GM12878 (cell line): Measurements from ENCODE around the gene TRAF3. TPM values are rescaled to one million over a fixed set of nuclear protein-coding genes. Genes with fewer than 3 reads are reported as not detected.

Source experiments
- ATAC-seq: fragments of 200-7000 bp; cut with Tn5 transposase; 3 replicates; pipeline ENCODE4 v1.9.1; 2020; ENCODE audit warnings: mild to moderate bottlenecking, moderate library complexity
- BruUV-seq: library from RNA; stranded (reverse); fragments of 400-500 nt; replicated peaks from 2 replicates; lab custom pipeline; 2021; lab: Mats Ljungman, UMichigan
- CTCF ChIA-PET: fragments of 300-600 bp; sonication (Branson Sonifier 250); formaldehyde crosslinking; extraction: SDS; loops from one replicate; lab custom pipeline; 2021; ENCODE audit warnings: inconsistent platforms; lab: Yijun Ruan, JAX
- POLR2A ChIA-PET: fragments of 350-600 bp; formaldehyde crosslinking; extraction: SDS; loops from one replicate; lab custom pipeline; 2021; ENCODE audit warnings: inconsistent platforms; lab: Charles Lee
- RAD21 ChIA-PET: fragments of 300-600 bp; sonication (Branson Sonifier 250); formaldehyde crosslinking; loops from one replicate; lab custom pipeline; 2023; ENCODE audit warnings: antibody characterized with exemption; ENCODE audit not compliant: unreplicated experiment; lab: Charles Lee
- SMC1A ChIA-PET: fragments of 300-600 bp; sonication (Branson Sonifier 250); formaldehyde crosslinking; loops from one replicate; lab custom pipeline; 2023; ENCODE audit not compliant: unreplicated experiment, uncharacterized antibody; lab: Charles Lee
- DNase-seq: peaks from one replicate; pipeline ENCODE4 v3.0.0-alpha.2; 2011; ENCODE audit warnings: low read depth, low spot score
- FAIRE-seq: peaks from 3 replicates; lab custom pipeline; 2011; peaks lifted over from hg19 to GRCh38; lab: Jason Lieb, UNC
- H2AFZ ChIP-seq: 2 replicates; pipeline ENCODE4 v1.6.0; 2011; ENCODE audit warnings: low read depth, low read length, control low read depth; ENCODE audit not compliant: control insufficient read depth
- H3K27ac ChIP-seq: 2 replicates; pipeline ENCODE4 v1.5.1; 2011; ENCODE audit warnings: control low read depth; ENCODE audit not compliant: control insufficient read depth, insufficient read depth
- H3K27me3 ChIP-seq, 2 experiments: replicated peaks in 1 of 2; 2 replicates each; pipeline versions ENCODE4 v1.6.0 to v1.6.1; 2011; ENCODE audit warnings: low read length in 1 of 2; ENCODE audit not compliant: control insufficient read depth in 2 of 2, insufficient read depth in 2 of 2
- H3K36me3 ChIP-seq, 2 experiments: 2 replicates each; pipeline ENCODE4 v1.5.1; 2011; ENCODE audit warnings: low read length in 1 of 2; ENCODE audit not compliant: control insufficient read depth in 2 of 2, insufficient read depth in 2 of 2
- H3K4me1 ChIP-seq: 2 replicates; pipeline ENCODE4 v1.6.1; 2011; ENCODE audit warnings: mild to moderate bottlenecking, low read length, moderate library complexity, mixed read lengths; ENCODE audit not compliant: control insufficient read depth, insufficient read depth
- H3K4me2 ChIP-seq: 2 replicates; pipeline ENCODE4 v1.6.0; 2011; ENCODE audit warnings: control low read depth; ENCODE audit not compliant: control insufficient read depth, insufficient read depth
- H3K4me3 ChIP-seq: fragments of 200-600 bp; sonication (generic); 2 replicates; pipeline ENCODE4 v1.5.1; 2016
- H3K79me2 ChIP-seq: 2 replicates; pipeline ENCODE4 v1.6.0; 2011; ENCODE audit warnings: low read length; ENCODE audit not compliant: control insufficient read depth, insufficient read depth
- H3K9ac ChIP-seq: 2 replicates; pipeline ENCODE4 v1.8.0; 2011; ENCODE audit warnings: low read length, control low read depth, mixed read lengths; ENCODE audit not compliant: control insufficient read depth, insufficient read depth
- H3K9me3 ChIP-seq: replicated peaks from 3 replicates; pipeline ENCODE4 v1.5.1; 2011; ENCODE audit warnings: mild to moderate bottlenecking, low read length; ENCODE audit not compliant: control insufficient read depth, insufficient read depth
- H4K20me1 ChIP-seq: 2 replicates; pipeline ENCODE4 v1.6.0; 2011; ENCODE audit not compliant: control insufficient read depth, insufficient read depth
- FOS ChIP-seq: IDR thresholded peaks from 3 replicates; pipeline ENCODE4 v1.6.1; 2011; ENCODE audit warnings: borderline replicate concordance; ENCODE audit not compliant: insufficient read length; ENCODE audit errors: extremely low read depth
- LARP7 ChIP-seq: fragments of 450-650 bp; IDR thresholded peaks from 2 replicates; pipeline ENCODE4 v1.6.1; 2017; ENCODE audit warnings: mild to moderate bottlenecking
- POLR2AphosphoS5 ChIP-seq: IDR thresholded peaks from 2 replicates; pipeline ENCODE4 v1.6.1; 2011; ENCODE audit warnings: mild to moderate bottlenecking, low read length, inconsistent platforms
- RUNX3 ChIP-seq: IDR thresholded peaks from 2 replicates; pipeline ENCODE4 v1.6.1; 2012; ENCODE audit warnings: low read length, inconsistent platforms
- SIN3A ChIP-seq: IDR thresholded peaks from 2 replicates; pipeline ENCODE4 v1.6.1; 2012; ENCODE audit warnings: low read depth, low read length, improper control_type of control experiment
- SRF ChIP-seq, 2 experiments: IDR thresholded peaks; 2 replicates each; pipeline ENCODE4 v1.6.1; 2011; ENCODE audit warnings: low read depth in 2 of 2, low read length in 2 of 2, mild to moderate bottlenecking in 1 of 2, moderate library complexity in 1 of 2
- SUZ12 ChIP-seq: fragments of 200-600 bp; sonication (generic); IDR thresholded peaks from one replicate; pipeline ENCODE4 v1.6.1; 2018; ENCODE audit warnings: antibody characterized with exemption, mild to moderate bottlenecking; ENCODE audit not compliant: unreplicated experiment
- YY1 ChIP-seq: IDR thresholded peaks from 2 replicates; pipeline ENCODE4 v1.6.1; 2011; ENCODE audit warnings: low read depth, mild to moderate bottlenecking, low read length
- ZNF384 ChIP-seq: IDR thresholded peaks from 2 replicates; pipeline ENCODE4 v1.6.1; 2012; ENCODE audit warnings: low read depth, mild to moderate bottlenecking, low read length, improper control_type of control experiment, borderline replicate concordance
- WGBS: methylation state at CpG from one replicate; pipeline ENCODE4 v1.1.6; 2016; ENCODE audit warnings: low lambda C conversion rate; ENCODE audit not compliant: insufficient replicate concordance, insufficient coverage; ENCODE audit errors: missing lambda C conversion rate; 5-methylcytosine and 5-hydroxymethylcytosine counted together
- in situ Hi-C: fragments of 300-500 bp; cut with MboI; formaldehyde crosslinking; loops from 9 replicates; pipeline ENCODE4 v1.14.3; 2018; ENCODE audit warnings: mixed read lengths
- intact Hi-C: fragments of 100-400 bp; cut with micrococcal nuclease; formaldehyde crosslinking; loops from one replicate; pipeline ENCODE4 v1.14.2; 2022; ENCODE audit not compliant: unreplicated experiment
- polyA plus RNA-seq, 11 experiments: library from polyadenylated mRNA; depleted of rRNA in 4 of 11; unstranded in 6 of 11; stranded (reverse) in 5 of 11; fragments of >200 nt; fragmentation: Nextera tagmentation in 4 of 11; fragmentation: Illumina TruSeq in 1 of 11; extraction: Ambion mirVana in 4 of 11; extraction: Trizol in 1 of 11; gene quantifications; 1 replicate in 1 of 11; 2 replicates in 10 of 11; pipeline versions ENCODE4 v1.2.1 to v1.2.3, GENCODE V29; 2011 to 2016; ENCODE audit warnings: inconsistent platforms in 2 of 11, missing spikeins in 2 of 11, low read depth in 1 of 11
- total RNA-seq, 4 experiments: library from RNA; depleted of rRNA in 3 of 4; stranded (reverse); fragments of >200 nt in 3 of 4; fragmentation: Illumina TruSeq in 1 of 4; extraction: Trizol in 1 of 4; gene quantifications; 2 replicates each; pipeline versions ENCODE4 v1.2.1 to v1.2.3, GENCODE V29; 2013 to 2021
- TF ChIP-seq, protein P1 (sequence below): fragments of 450-650 bp; IDR thresholded peaks from 2 replicates; pipeline ENCODE4 v1.6.1; 2017; ENCODE audit warnings: mild to moderate bottlenecking, low read depth, inconsistent platforms; ENCODE audit not compliant: poor library complexity, severe bottlenecking
- TF ChIP-seq, protein P2 (sequence below): fragments of 450-650 bp; IDR thresholded peaks from 2 replicates; pipeline ENCODE4 v1.6.1; 2017; ENCODE audit warnings: antibody characterized with exemption, mild to moderate bottlenecking, moderate library complexity
- TF ChIP-seq, protein P3 (sequence below): fragments of 450-650 bp; formaldehyde crosslinking; IDR thresholded peaks from 2 replicates; pipeline ENCODE4 v1.5.0; 2022; ENCODE audit warnings: mild to moderate bottlenecking, missing genetic modification characterization
- TF ChIP-seq, protein P4 (sequence below): fragments of 150-350 bp; IDR thresholded peaks from 2 replicates; pipeline ENCODE4 v1.6.1; 2014; ENCODE audit warnings: mild to moderate bottlenecking, low read depth, low read length

The TRAF3 gene
- total and polyA plus RNA-seq, 10 of the 15 experiments (the other 5 are each of a cell fraction or from before 2014, with no cell fraction given), result 3.0 to 70.1 (median 36.5) TPM

DNA sequence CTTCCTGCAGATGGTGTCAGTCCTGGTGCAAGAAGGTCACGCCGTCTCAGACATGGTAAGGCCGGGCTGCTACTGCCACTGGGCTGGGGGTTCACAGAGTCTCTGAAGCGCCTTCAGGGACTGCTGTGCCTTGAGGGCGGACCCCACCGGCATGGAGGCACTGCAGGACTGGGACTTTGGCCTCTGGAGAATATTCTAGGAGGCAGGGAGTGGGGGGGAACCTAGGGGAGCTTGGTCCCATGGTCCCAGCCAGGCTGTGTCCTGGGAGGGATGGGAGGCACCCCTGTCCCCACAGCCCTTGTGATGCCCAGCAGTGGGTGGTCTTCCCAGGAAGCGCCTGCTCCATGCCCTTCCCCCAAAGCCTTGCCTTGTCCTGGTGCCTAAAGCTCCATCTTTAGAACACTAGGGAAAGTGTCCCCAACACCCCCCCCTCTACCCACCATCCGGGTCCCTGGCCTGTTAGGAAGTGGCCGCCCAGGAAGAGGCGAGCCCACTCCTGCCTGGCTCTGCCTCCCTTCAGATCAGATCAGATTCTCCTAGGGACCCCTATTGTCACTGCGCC, 146.8 kb downstream of the TRAF3 start:
- ChIA-PET POLR2A (no interaction called here), RAD21 (interaction anchor here (2.4 kb wide), 1 partner anchor 230 kb away, joined by 13 read pairs; no protein-coding TSS in a partner anchor)
- no peak for DNase-seq
- H2AFZ ChIP-seq, result no peak overlapping the region
- BruUV-seq, result no TSS peak
- intact Hi-C loops (no loop called here), in situ Hi-C loops (no loop called here)
- peaks cover 11% of the 10 kb centered on the region for H3K4me1 ChIP-seq
- H3K9ac ChIP-seq, result no peak overlapping the region
- no peaks in the 10 kb centered on the region for H3K36me3 ChIP-seq
- H3K4me3 ChIP-seq, result no peak overlapping the region
- no peak overlapping the region for H3K4me2 ChIP-seq
- no peaks in the 10 kb centered on the region for H3K79me2 ChIP-seq
- TF ChIP-seq YY1 (no peak), SUZ12 (no peak), POLR2AphosphoS5 (no peak), FOS (no peak), RUNX3 (no peak), LARP7 (no peak), SIN3A (no peak), SRF (IDR thresholded peaks at IDR 0.05; ENCODE audit: low read depth in 2 of 2, low read length in 2 of 2) (no peak), ZNF384 (no peak)
- TF ChIP-seq, protein P1, sequence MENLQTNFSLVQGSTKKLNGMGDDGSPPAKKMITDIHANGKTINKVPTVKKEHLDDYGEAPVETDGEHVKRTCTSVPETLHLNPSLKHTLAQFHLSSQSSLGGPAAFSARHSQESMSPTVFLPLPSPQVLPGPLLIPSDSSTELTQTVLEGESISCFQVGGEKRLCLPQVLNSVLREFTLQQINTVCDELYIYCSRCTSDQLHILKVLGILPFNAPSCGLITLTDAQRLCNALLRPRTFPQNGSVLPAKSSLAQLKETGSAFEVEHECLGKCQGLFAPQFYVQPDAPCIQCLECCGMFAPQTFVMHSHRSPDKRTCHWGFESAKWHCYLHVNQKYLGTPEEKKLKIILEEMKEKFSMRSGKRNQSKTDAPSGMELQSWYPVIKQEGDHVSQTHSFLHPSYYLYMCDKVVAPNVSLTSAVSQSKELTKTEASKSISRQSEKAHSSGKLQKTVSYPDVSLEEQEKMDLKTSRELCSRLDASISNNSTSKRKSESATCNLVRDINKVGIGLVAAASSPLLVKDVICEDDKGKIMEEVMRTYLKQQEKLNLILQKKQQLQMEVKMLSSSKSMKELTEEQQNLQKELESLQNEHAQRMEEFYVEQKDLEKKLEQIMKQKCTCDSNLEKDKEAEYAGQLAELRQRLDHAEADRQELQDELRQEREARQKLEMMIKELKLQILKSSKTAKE, result no peak
- TF ChIP-seq, protein P2, sequence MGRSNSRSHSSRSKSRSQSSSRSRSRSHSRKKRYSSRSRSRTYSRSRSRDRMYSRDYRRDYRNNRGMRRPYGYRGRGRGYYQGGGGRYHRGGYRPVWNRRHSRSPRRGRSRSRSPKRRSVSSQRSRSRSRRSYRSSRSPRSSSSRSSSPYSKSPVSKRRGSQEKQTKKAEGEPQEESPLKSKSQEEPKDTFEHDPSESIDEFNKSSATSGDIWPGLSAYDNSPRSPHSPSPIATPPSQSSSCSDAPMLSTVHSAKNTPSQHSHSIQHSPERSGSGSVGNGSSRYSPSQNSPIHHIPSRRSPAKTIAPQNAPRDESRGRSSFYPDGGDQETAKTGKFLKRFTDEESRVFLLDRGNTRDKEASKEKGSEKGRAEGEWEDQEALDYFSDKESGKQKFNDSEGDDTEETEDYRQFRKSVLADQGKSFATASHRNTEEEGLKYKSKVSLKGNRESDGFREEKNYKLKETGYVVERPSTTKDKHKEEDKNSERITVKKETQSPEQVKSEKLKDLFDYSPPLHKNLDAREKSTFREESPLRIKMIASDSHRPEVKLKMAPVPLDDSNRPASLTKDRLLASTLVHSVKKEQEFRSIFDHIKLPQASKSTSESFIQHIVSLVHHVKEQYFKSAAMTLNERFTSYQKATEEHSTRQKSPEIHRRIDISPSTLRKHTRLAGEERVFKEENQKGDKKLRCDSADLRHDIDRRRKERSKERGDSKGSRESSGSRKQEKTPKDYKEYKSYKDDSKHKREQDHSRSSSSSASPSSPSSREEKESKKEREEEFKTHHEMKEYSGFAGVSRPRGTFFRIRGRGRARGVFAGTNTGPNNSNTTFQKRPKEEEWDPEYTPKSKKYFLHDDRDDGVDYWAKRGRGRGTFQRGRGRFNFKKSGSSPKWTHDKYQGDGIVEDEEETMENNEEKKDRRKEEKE, result no peak
- TF ChIP-seq, protein P3, sequence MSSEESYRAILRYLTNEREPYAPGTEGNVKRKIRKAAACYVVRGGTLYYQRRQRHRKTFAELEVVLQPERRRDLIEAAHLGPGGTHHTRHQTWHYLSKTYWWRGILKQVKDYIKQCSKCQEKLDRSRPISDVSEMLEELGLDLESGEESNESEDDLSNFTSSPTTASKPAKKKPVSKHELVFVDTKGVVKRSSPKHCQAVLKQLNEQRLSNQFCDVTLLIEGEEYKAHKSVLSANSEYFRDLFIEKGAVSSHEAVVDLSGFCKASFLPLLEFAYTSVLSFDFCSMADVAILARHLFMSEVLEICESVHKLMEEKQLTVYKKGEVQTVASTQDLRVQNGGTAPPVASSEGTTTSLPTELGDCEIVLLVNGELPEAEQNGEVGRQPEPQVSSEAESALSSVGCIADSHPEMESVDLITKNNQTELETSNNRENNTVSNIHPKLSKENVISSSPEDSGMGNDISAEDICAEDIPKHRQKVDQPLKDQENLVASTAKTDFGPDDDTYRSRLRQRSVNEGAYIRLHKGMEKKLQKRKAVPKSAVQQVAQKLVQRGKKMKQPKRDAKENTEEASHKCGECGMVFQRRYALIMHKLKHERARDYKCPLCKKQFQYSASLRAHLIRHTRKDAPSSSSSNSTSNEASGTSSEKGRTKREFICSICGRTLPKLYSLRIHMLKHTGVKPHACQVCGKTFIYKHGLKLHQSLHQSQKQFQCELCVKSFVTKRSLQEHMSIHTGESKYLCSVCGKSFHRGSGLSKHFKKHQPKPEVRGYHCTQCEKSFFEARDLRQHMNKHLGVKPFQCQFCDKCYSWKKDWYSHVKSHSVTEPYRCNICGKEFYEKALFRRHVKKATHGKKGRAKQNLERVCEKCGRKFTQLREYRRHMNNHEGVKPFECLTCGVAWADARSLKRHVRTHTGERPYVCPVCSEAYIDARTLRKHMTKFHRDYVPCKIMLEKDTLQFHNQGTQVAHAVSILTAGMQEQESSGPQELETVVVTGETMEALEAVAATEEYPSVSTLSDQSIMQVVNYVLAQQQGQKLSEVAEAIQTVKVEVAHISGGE, result no peak
- TF ChIP-seq, protein P4, sequence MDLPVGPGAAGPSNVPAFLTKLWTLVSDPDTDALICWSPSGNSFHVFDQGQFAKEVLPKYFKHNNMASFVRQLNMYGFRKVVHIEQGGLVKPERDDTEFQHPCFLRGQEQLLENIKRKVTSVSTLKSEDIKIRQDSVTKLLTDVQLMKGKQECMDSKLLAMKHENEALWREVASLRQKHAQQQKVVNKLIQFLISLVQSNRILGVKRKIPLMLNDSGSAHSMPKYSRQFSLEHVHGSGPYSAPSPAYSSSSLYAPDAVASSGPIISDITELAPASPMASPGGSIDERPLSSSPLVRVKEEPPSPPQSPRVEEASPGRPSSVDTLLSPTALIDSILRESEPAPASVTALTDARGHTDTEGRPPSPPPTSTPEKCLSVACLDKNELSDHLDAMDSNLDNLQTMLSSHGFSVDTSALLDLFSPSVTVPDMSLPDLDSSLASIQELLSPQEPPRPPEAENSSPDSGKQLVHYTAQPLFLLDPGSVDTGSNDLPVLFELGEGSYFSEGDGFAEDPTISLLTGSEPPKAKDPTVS, result no peak
- TF ChIP-seq, all 136 proteins: peak for 0
- 52% methylated on average over 11 of the region's 11 CpGs for WGBS
- ChIA-PET CTCF (interaction anchor here (0.7 to 2.6 kb wide), 2 partner anchors 11 to 230 kb away, joined by 3 to 13 read pairs; no protein-coding TSS in a partner anchor), SMC1A (interaction anchor here (1.2 kb wide), 1 partner anchor 138 kb away, joined by 3 read pairs; no protein-coding TSS in a partner anchor)
- FAIRE-seq (no peak), ATAC-seq (no peak)
- Histone ChIP-seq H3K9me3 (no peaks in the 10 kb centered on the region), H3K27ac (no peak overlapping the region), H3K27me3 (peaks cover 8 to 15% of the 10 kb centered on the region in 2 experiments), H4K20me1 (no peaks in the 10 kb centered on the region)
